Immature natural killer cell (primary cell): ENCODE results near the gene HMX3. TPM values are rescaled to one million over a fixed set of nuclear protein-coding genes. Genes with fewer than 3 reads are reported as not detected.

Source experiments
- DNase-seq, 3 donors: peaks; one replicate each; pipeline ENCODE4 v3.0.0; 2022; ENCODE audit warnings: mixed read lengths in 1 of 3
- H3K27ac Mint-ChIP-seq, 6 donors: one replicate each; pipeline ENCODE4 v1.8.0; 2020; ENCODE audit warnings: mixed read lengths in 6 of 6, mild to moderate bottlenecking in 5 of 6, inconsistent platforms in 4 of 6, moderate library complexity in 3 of 6
- H3K27me3 Mint-ChIP-seq, 3 donors: one replicate each; pipeline ENCODE4 v1.8.0; 2020 to 2021; ENCODE audit warnings: low read depth in 3 of 3, mild to moderate bottlenecking in 3 of 3, mixed read lengths in 3 of 3, moderate library complexity in 3 of 3, inconsistent platforms in 1 of 3
- H3K36me3 Mint-ChIP-seq, 3 donors: one replicate each; pipeline ENCODE4 v1.8.0; 2020; ENCODE audit warnings: mixed read lengths in 3 of 3, inconsistent platforms in 2 of 3, mild to moderate bottlenecking in 2 of 3
- H3K4me1 Mint-ChIP-seq, 2 donors: one replicate each; pipeline ENCODE4 v1.8.0; 2020; ENCODE audit warnings: inconsistent platforms in 2 of 2, mild to moderate bottlenecking in 2 of 2, mixed read lengths in 2 of 2, moderate library complexity in 1 of 2
- H3K4me3 Mint-ChIP-seq, 5 donors: one replicate each; pipeline ENCODE4 v1.8.0; 2020; ENCODE audit warnings: mild to moderate bottlenecking in 5 of 5, mixed read lengths in 5 of 5, inconsistent platforms in 3 of 5, moderate library complexity in 3 of 5
- H3K9me3 Mint-ChIP-seq, 6 donors: one replicate each; pipeline ENCODE4 v1.8.0; 2020; ENCODE audit warnings: mild to moderate bottlenecking in 6 of 6, mixed read lengths in 6 of 6, inconsistent platforms in 4 of 6, moderate library complexity in 3 of 6
- polyA plus RNA-seq, 3 donors: library from polyadenylated mRNA; unstranded; fragments of 300-500 nt; fragmentation: Illumina TruSeq; gene quantifications; one replicate each; pipeline ENCODE4 v1.2.3, GENCODE V29; 2021

Gene HMX3
- polyA plus RNA-seq, 3 donors from 2014 or later, result not detected

- H3K27ac Mint-ChIP-seq, result peak overlapping the region in 1 of 6 donors; percentile 12
These were observed 44.6 kb downstream of the HMX3 start for GRCh38 chr10:123180101-123181090.

GRCh38 chr10:123183724-123184123 is 48.0 kb downstream of the HMX3 start:
- Mint-ChIP-seq H3K4me3 (no peak overlapping the region), H3K27ac (no peak overlapping the region), H3K9me3 (peaks cover 2 to 23% (median 14%) of the 10 kb centered on the region in 6 donors), H3K36me3 (peaks cover 31 to 53% (median 52%) of the 10 kb centered on the region in 3 donors), H3K27me3 (peaks cover 0 to 2% (median 0%) of the 10 kb centered on the region in 3 donors), H3K4me1 (no peaks in the 10 kb centered on the region)
- no peak for DNase-seq

More at GRCh38 chr10:123180101-123181090, 44.6 kb downstream of the HMX3 start:
- DNase-seq, result no peak
- Mint-ChIP-seq H3K27me3 (peaks cover 0 to 2% (median 0%) of the 10 kb centered on the region in 3 donors), H3K36me3 (peaks cover 37 to 56% (median 50%) of the 10 kb centered on the region in 3 donors), H3K9me3 (peaks cover 2 to 20% (median 14%) of the 10 kb centered on the region in 6 donors), H3K4me3 (no peak overlapping the region), H3K4me1 (peaks cover 0 to 5% of the 10 kb centered on the region in 2 donors)

- peaks cover 43 to 68% (median 61%) of the 10 kb centered on the region in 3 donors for H3K36me3 Mint-ChIP-seq
- no peak overlapping the region for H3K4me3 Mint-ChIP-seq
- peaks cover 2 to 23% (median 14%) of the 10 kb centered on the region in 6 donors for H3K9me3 Mint-ChIP-seq
- H3K27me3 Mint-ChIP-seq, result peaks cover 0 to 2% (median 0%) of the 10 kb centered on the region in 3 donors
- H3K27ac Mint-ChIP-seq, result no peak overlapping the region
- no peak for DNase-seq
- no peaks in the 10 kb centered on the region for H3K4me1 Mint-ChIP-seq
These were observed 52.0 kb downstream of the HMX3 start for GRCh38 chr10:123187781-123188180.

Other genes with a start within 250 kb of the HMX3 start
- not detected for gene FAM24A, start 225.4 kb upstream of the HMX3 start, polyA plus RNA-seq
- gene C10orf88, start 181.7 kb upstream of the HMX3 start, polyA plus RNA-seq, result 1 to 10 TPM; 4.3 to 8.2 (median 5.9) TPM
- gene PSTK, start 155.6 kb upstream of the HMX3 start, polyA plus RNA-seq, result 10 to 100 TPM in 1 of 3 donors, 1 to 10 TPM in 2; 8.4 to 15.4 (median 9.5) TPM
- gene IKZF5, start 127.2 kb upstream of the HMX3 start, polyA plus RNA-seq, result 10 to 100 TPM in 2 of 3 donors, 1 to 10 TPM in 1; 5.3 to 16.0 (median 12.2) TPM
- gene ACADSB, start 127.0 kb upstream of the HMX3 start, polyA plus RNA-seq, result 10 to 100 TPM; 22.7 to 41.7 (median 30.1) TPM
- gene HMX2, start 12.2 kb downstream of the HMX3 start, polyA plus RNA-seq, result not detected
- gene BUB3, start 18.4 kb downstream of the HMX3 start, polyA plus RNA-seq, result 100 to 1,000 TPM; 203 to 348 (median 203) TPM